GM23338 (cell line): ENCODE data around the gene TSFM. TPM values are rescaled to one million over a fixed set of nuclear protein-coding genes. Genes with fewer than 3 reads are reported as not detected.

Experiments used
- ATAC-seq: fragments of 200-7000 bp; cut with Tn5 transposase; 3 replicates; pipeline ENCODE4 v1.9.1; 2020
- DNase-seq: peaks from one replicate; pipeline ENCODE4 v3.0.0-alpha.2; 2015; ENCODE audit warnings: low spot score
- H2AFZ ChIP-seq: fragments of 200-600 bp; sonication (generic); 2 replicates; pipeline ENCODE4 v1.8.0; 2016; ENCODE audit warnings: antibody characterized with exemption, mild to moderate bottlenecking, moderate library complexity
- H3F3A ChIP-seq: fragments of 200-600 bp; sonication (generic); replicated peaks from 2 replicates; pipeline ENCODE4 v1.8.0; 2017; ENCODE audit warnings: antibody characterized with exemption, mixed run types, low read depth
- H3K27ac ChIP-seq: fragments of 200-600 bp; sonication (generic); 2 replicates; pipeline ENCODE4 v1.6.1; 2016; ENCODE audit warnings: low read depth
- H3K27me3 ChIP-seq: fragments of 200-600 bp; sonication (generic); 2 replicates; pipeline ENCODE4 v1.8.0; 2016; ENCODE audit warnings: mild to moderate bottlenecking, mixed run types, moderate library complexity; ENCODE audit not compliant: insufficient read depth
- H3K36me3 ChIP-seq: fragments of 200-600 bp; sonication (generic); 2 replicates; pipeline ENCODE4 v1.8.0; 2016; ENCODE audit warnings: mild to moderate bottlenecking; ENCODE audit not compliant: insufficient read depth
- H3K4me1 ChIP-seq: fragments of 200-600 bp; sonication (generic); 2 replicates; pipeline ENCODE4 v1.8.0; 2016; ENCODE audit warnings: mild to moderate bottlenecking, moderate library complexity; ENCODE audit not compliant: insufficient read depth
- H3K4me2 ChIP-seq: fragments of 200-600 bp; sonication (generic); 2 replicates; pipeline ENCODE4 v1.7.1; 2017; ENCODE audit warnings: mixed run types
- H3K4me3 ChIP-seq: fragments of 200-600 bp; sonication (generic); 2 replicates; pipeline ENCODE4 v1.6.1; 2016; ENCODE audit warnings: mixed run types
- H3K79me2 ChIP-seq: fragments of 200-600 bp; sonication (generic); replicated peaks from 2 replicates; pipeline ENCODE4 v1.8.0; 2017; ENCODE audit warnings: mild to moderate bottlenecking; ENCODE audit not compliant: insufficient read depth
- H3K9me2 ChIP-seq: fragments of 200-600 bp; sonication (generic); 2 replicates; pipeline ENCODE4 v1.8.0; 2017; ENCODE audit not compliant: insufficient read depth
- H4K20me1 ChIP-seq: fragments of 200-600 bp; sonication (generic); replicated peaks from 2 replicates; pipeline ENCODE4 v1.8.0; 2017; ENCODE audit warnings: mild to moderate bottlenecking; ENCODE audit not compliant: insufficient read depth
- H3K27ac Mint-ChIP-seq: 2 replicates; pipeline ENCODE4 v1.8.0; 2020; ENCODE audit warnings: inconsistent platforms, mild to moderate bottlenecking, moderate library complexity, mixed read lengths
- H3K27me3 Mint-ChIP-seq: 3 replicates; pipeline ENCODE4 v1.8.0; 2022; ENCODE audit warnings: low read depth, mild to moderate bottlenecking, moderate library complexity, mixed read lengths, inconsistent platforms; ENCODE audit not compliant: insufficient read depth, poor library complexity
- H3K36me3 Mint-ChIP-seq: 3 replicates; pipeline ENCODE4 v1.8.0; 2021; ENCODE audit warnings: low read depth, mild to moderate bottlenecking, inconsistent platforms, moderate library complexity, mixed read lengths
- H3K4me1 Mint-ChIP-seq: 3 replicates; pipeline ENCODE4 v1.8.0; 2020; ENCODE audit warnings: mild to moderate bottlenecking, inconsistent platforms, mixed read lengths
- H3K4me3 Mint-ChIP-seq: 3 replicates; pipeline ENCODE4 v1.8.0; 2021; ENCODE audit warnings: moderate library complexity, mild to moderate bottlenecking, inconsistent platforms, mixed read lengths
- H3K9me3 Mint-ChIP-seq: 3 replicates; pipeline ENCODE4 v1.8.0; 2020; ENCODE audit warnings: moderate library complexity, mild to moderate bottlenecking, inconsistent platforms, mixed read lengths
- EZH2 ChIP-seq: fragments of 200-600 bp; sonication (generic); IDR thresholded peaks from one replicate; pipeline ENCODE4 v1.8.0; 2017; ENCODE audit warnings: antibody characterized with exemption, mild to moderate bottlenecking, low read depth; ENCODE audit not compliant: unreplicated experiment
- JUNB ChIP-seq: IDR thresholded peaks from one replicate; pipeline ENCODE4 v1.6.1; 2016; ENCODE audit warnings: antibody characterized with exemption; ENCODE audit not compliant: unreplicated experiment
- NANOG ChIP-seq: IDR thresholded peaks from 2 replicates; pipeline ENCODE4 v1.6.1; 2016; ENCODE audit warnings: antibody characterized with exemption, borderline replicate concordance
- POLR2AphosphoS5 ChIP-seq: IDR thresholded peaks from 2 replicates; pipeline ENCODE4 v1.6.1; 2016; ENCODE audit warnings: antibody characterized with exemption, low read depth
- REST ChIP-seq: IDR thresholded peaks from one replicate; pipeline ENCODE4 v1.6.1; 2018; ENCODE audit warnings: antibody characterized with exemption; ENCODE audit not compliant: unreplicated experiment
- STAT1 ChIP-seq: IDR thresholded peaks from one replicate; pipeline ENCODE4 v1.6.1; 2016; ENCODE audit warnings: antibody characterized with exemption; ENCODE audit not compliant: unreplicated experiment
- ZNF114 ChIP-seq: fragments of 250-450 bp; sonication (Bioruptor Pico); IDR thresholded peaks from 2 replicates; pipeline ENCODE4 v1.5.0; 2020; ENCODE audit warnings: mild to moderate bottlenecking, moderate library complexity
- polyA plus RNA-seq: library from polyadenylated mRNA; unstranded; fragments of >200 nt; fragmentation: Nextera tagmentation; extraction: Ambion mirVana; gene quantifications from 2 replicates; pipeline ENCODE4 v1.2.1, GENCODE V29; 2016
- total RNA-seq: library from RNA; depleted of rRNA; stranded (reverse); fragments of >200 nt; shearing (Covaris generic); gene quantifications from 2 replicates; pipeline ENCODE4 v1.2.3, GENCODE V29; 2014

Gene TSFM
- total and polyA plus RNA-seq, 2 experiments from 2014 or later: 29.5 to 43.1 TPM

GRCh38 chr12:57763881-57764661 is 18.5 kb upstream of the TSFM start:
- H3K4me3 ChIP-seq: peak overlapping the region; percentile 83
- H2AFZ ChIP-seq: peak overlapping the region; percentile 95
- no peak overlapping the region; the same call in 1 of the 2 replicates for H3K27ac Mint-ChIP-seq
- DNase-seq (no peak), ATAC-seq (no peak)
- peaks cover 83% of the 10 kb centered on the region for H3K27me3 ChIP-seq
- no peaks in the 10 kb centered on the region for H3K9me3 Mint-ChIP-seq
- H3K79me2 ChIP-seq: no peaks in the 10 kb centered on the region
- H3K27me3 Mint-ChIP-seq: peaks cover 57% of the 10 kb centered on the region
- TF ChIP-seq NANOG (no peak), ZNF114 (CRISPR knock-in tag) (no peak), EZH2 (peak; percentile 19)
- peaks cover 21% of the 10 kb centered on the region; the same call in 1 of the 2 replicates for H3K4me1 ChIP-seq
- peaks cover 11% of the 10 kb centered on the region for H3F3A ChIP-seq
- peak overlapping the region; percentile 68 for H3K4me3 Mint-ChIP-seq
- H3K4me2 ChIP-seq: peak overlapping the region; percentile 97
- H3K36me3 Mint-ChIP-seq: peaks cover 12% of the 10 kb centered on the region
- H3K36me3 ChIP-seq: no peaks in the 10 kb centered on the region; the same call in 1 of the 2 replicates
- peaks cover 36% of the 10 kb centered on the region for H3K4me1 Mint-ChIP-seq
- H3K27ac ChIP-seq: no peak overlapping the region
- H4K20me1 ChIP-seq: no peaks in the 10 kb centered on the region
- H3K9me2 ChIP-seq: no peaks in the 10 kb centered on the region

- TF ChIP-seq REST: no peak
- TF ChIP-seq JUNB: no peak
- peak; percentile 63 for TF ChIP-seq POLR2AphosphoS5
- TF ChIP-seq STAT1: no peak
- no peak overlapping the region for H3K27ac ChIP-seq
- no peaks in the 10 kb centered on the region for H3K9me3 Mint-ChIP-seq
- DNase-seq (peak; percentile 60), ATAC-seq (peak; percentile 9)
- H3K27me3 Mint-ChIP-seq: peaks cover 53% of the 10 kb centered on the region
- H3K36me3 ChIP-seq: no peaks in the 10 kb centered on the region; the same call in 1 of the 2 replicates
- H2AFZ ChIP-seq: peak overlapping the region; percentile 95
- no peaks in the 10 kb centered on the region for H3K9me2 ChIP-seq
- H4K20me1 ChIP-seq: 0 out of 2 replicates have a peak, but pooled peaks cover under 1% of the 10 kb centered on the region
- H3F3A ChIP-seq: peaks cover 11% of the 10 kb centered on the region
- H3K4me3 Mint-ChIP-seq: peak overlapping the region; percentile 68
- H3K4me1 ChIP-seq: peaks cover 21% of the 10 kb centered on the region; the same call in 1 of the 2 replicates
- H3K27me3 ChIP-seq: peaks cover 81% of the 10 kb centered on the region
- peak overlapping the region; percentile 83 for H3K4me3 ChIP-seq
- no peak overlapping the region for H3K27ac Mint-ChIP-seq
- no peaks in the 10 kb centered on the region for H3K79me2 ChIP-seq
- H3K4me1 Mint-ChIP-seq: peaks cover 36% of the 10 kb centered on the region
- H3K4me2 ChIP-seq: peak overlapping the region; percentile 97
- peaks cover 18% of the 10 kb centered on the region for H3K36me3 Mint-ChIP-seq
These were observed 18.0 kb upstream of the TSFM start for GRCh38 chr12:57764662-57765002.
